HEK293 (cell line): Measurements from ENCODE around the gene ACSBG1.

Source experiments
- CTCF ChIP-seq: fragments of 450-650 bp; formaldehyde crosslinking; IDR thresholded peaks from 2 replicates; pipeline ENCODE4 v1.5.1; 2016; ENCODE audit warnings: missing biosample characterization, missing genetic modification characterization
- HIC1 ChIP-seq: fragments of 450-650 bp; formaldehyde crosslinking; IDR thresholded peaks from 2 replicates; pipeline ENCODE4 v1.5.1; 2016; ENCODE audit warnings: missing biosample characterization, missing genetic modification characterization
- KLF16 ChIP-seq: fragments of 450-650 bp; formaldehyde crosslinking; IDR thresholded peaks from 2 replicates; pipeline ENCODE4 v1.5.1; 2017; ENCODE audit warnings: missing biosample characterization, missing genetic modification characterization
- PRDM10 ChIP-seq: fragments of 450-650 bp; formaldehyde crosslinking; IDR thresholded peaks from 2 replicates; pipeline ENCODE4 v1.5.1; 2016; ENCODE audit warnings: missing biosample characterization, missing genetic modification characterization
- RBAK ChIP-seq: fragments of 450-650 bp; formaldehyde crosslinking; IDR thresholded peaks from 2 replicates; pipeline ENCODE4 v1.5.1; 2016; ENCODE audit warnings: missing biosample characterization, missing genetic modification characterization
- REST ChIP-seq: fragments of 450-650 bp; formaldehyde crosslinking; IDR thresholded peaks from 2 replicates; pipeline ENCODE4 v1.5.1; 2016; ENCODE audit warnings: missing biosample characterization, missing genetic modification characterization
- SALL2 ChIP-seq: fragments of 450-650 bp; formaldehyde crosslinking; IDR thresholded peaks from 2 replicates; pipeline ENCODE4 v1.5.0; 2017; ENCODE audit warnings: missing biosample characterization, mild to moderate bottlenecking, missing genetic modification characterization, borderline replicate concordance
- TCF7L2 ChIP-seq: IDR thresholded peaks from 2 replicates; pipeline ENCODE4 v1.6.1; 2011; ENCODE audit warnings: low read depth, mild to moderate bottlenecking, inconsistent platforms, low read length, moderate library complexity, borderline replicate concordance
- ZNF202 ChIP-seq: fragments of 450-650 bp; formaldehyde crosslinking; IDR thresholded peaks from 2 replicates; pipeline ENCODE4 v1.5.1; 2016; ENCODE audit warnings: missing biosample characterization, missing genetic modification characterization, borderline replicate concordance
- ZNF266 ChIP-seq: fragments of 450-650 bp; formaldehyde crosslinking; IDR thresholded peaks from 2 replicates; pipeline ENCODE4 v1.5.1; 2016; ENCODE audit warnings: missing biosample characterization, missing genetic modification characterization, low read depth
- ZNF274 ChIP-seq, 2 experiments: fragments of 200-500 bp in 1 of 2; fragments of 450-650 bp in 1 of 2; sonication (Bioruptor generic) in 1 of 2; formaldehyde crosslinking in 1 of 2; IDR thresholded peaks; 2 replicates each; pipeline versions ENCODE4 v1.5.1 to v1.6.1; 2014 to 2016; ENCODE audit warnings: borderline replicate concordance in 1 of 2, inconsistent platforms in 1 of 2, low read length in 1 of 2, missing biosample characterization in 1 of 2, missing genetic modification characterization in 1 of 2
- ZNF48 ChIP-seq: fragments of 450-650 bp; formaldehyde crosslinking; IDR thresholded peaks from 2 replicates; pipeline ENCODE4 v1.5.1; 2016; ENCODE audit warnings: missing biosample characterization, missing genetic modification characterization
- ZSCAN4 ChIP-seq: fragments of 450-650 bp; formaldehyde crosslinking; IDR thresholded peaks from 2 replicates; pipeline ENCODE4 v1.5.1; 2017; ENCODE audit warnings: missing biosample characterization, missing genetic modification characterization

- TF ChIP-seq CTCF (tag by site-specific recombination) (no peak), ZSCAN4 (no peak), PRDM10 (tag by site-specific recombination) (no peak), RBAK (tag by site-specific recombination) (no peak), REST (tag by site-specific recombination) (no peak), ZNF48 (tag by site-specific recombination) (no peak), SALL2 (tag by site-specific recombination) (no peak), ZNF266 (tag by site-specific recombination) (no peak), ZNF202 (no peak), HIC1 (tag by site-specific recombination) (no peak), KLF16 (tag by site-specific recombination) (no peak), TCF7L2 (no peak), ZNF274 (IDR thresholded peaks at IDR 0.05; ENCODE audit: low read length) (no peak), ZNF274 (tag by site-specific recombination; IDR thresholded peaks at IDR 0.05; ENCODE audit: borderline replicate concordance) (no peak)
Measured at GRCh38 chr15:78261062-78261461, 26.7 kb upstream of the ACSBG1 start.
